ENCODE data around the gene PCP4L1. TPM values are rescaled to one million over a fixed set of nuclear protein-coding genes. Genes with fewer than 3 reads are reported as not detected.

Gene PCP4L1
- 0.07 to 0.10 TPM (median 0.09 TPM) in 3 of 5 replicates, not detected in the others for total RNA-seq (2022; extraction: Qiagen RNA extraction; ENCODE audit: low read depth)

GRCh38 chr1:161258439-161259344 is at the start of gene PCP4L1:
TSS of gene PCP4L1 (plus strand) at chr1:161258745. CDS start at chr1:161258975, 230 bp downstream.

GRCh38 chr1:161215076-161215475 is 43.5 kb upstream of the PCP4L1 start, which contains the start of gene FCER1G:
TSS of gene FCER1G (plus strand) at chr1:161215295. CDS start at chr1:161215322, 27 bp downstream.

DNA sequence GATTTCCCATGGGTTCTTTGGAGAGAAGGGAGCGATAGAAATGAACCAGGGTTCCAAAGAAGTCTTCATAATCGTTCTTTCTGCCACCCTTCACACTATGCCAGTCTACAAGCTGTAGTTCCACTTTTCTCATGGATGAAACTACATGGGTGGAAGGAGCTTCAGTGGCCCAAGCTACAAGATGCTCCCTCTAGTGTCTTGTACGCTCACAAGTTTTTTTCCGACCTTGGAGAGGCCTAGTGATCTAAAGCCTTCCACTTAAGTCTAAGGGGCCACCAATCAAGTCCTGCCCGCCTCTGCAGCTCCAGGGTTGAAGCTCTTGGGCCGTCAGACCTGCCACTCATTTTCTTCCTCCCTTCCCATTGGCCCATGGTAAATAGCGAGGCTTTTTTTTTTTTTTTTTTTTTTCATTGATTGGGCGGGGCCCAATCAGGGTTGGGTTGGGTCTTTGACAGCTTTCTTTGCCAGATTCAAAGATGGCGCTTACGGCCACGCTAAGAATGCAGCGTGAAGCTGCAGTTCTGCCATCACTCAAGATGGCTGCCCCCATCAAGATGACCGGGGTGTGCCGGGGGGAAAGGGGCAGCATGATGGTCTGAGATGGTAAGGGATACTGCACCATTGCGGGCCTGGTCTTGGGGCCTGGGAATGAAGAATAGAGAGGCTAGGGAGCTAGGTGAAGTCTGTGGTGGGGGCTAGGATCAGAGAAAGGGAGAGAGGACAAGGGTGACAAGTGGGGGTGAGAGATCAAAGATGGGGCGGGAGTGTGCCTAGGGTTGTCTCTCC is 32.8 kb upstream of the PCP4L1 start, which contains the start of gene TOMM40L:
TSS of gene TOMM40L (plus strand) at position 527 of the 786 bp plus-strand sequence. CDS start 430 bp downstream, outside the sequence.

GRCh38 chr1:161238039-161238473 is 20.5 kb upstream of the PCP4L1 start, which contains the start of gene NR1I3:
TSS of gene NR1I3 (minus strand) at chr1:161238203. CDS start at chr1:161236565, 1,638 bp downstream.

GRCh38 chr1:161309868-161310267 is 51.3 kb downstream of the PCP4L1 start, which contains the start of gene MPZ:
TSS of gene MPZ (minus strand) at chr1:161309968. CDS start at chr1:161309905, 63 bp downstream.

GRCh38 chr1:161314201-161314981 is 55.8 kb downstream of the PCP4L1 start, which contains the start of gene SDHC:
TSS of gene SDHC (plus strand) at chr1:161314381. CDS start at chr1:161314406, 25 bp downstream.

Other genes with a start within 250 kb of the PCP4L1 start
- gene F11R, start 237.6 kb upstream of the PCP4L1 start, total RNA-seq (2022; extraction: Qiagen RNA extraction; ENCODE audit: low read depth): 42.3 to 56.2 TPM (median 52.6 TPM) in 5 replicates
- gene TSTD1, start 219.8 kb upstream of the PCP4L1 start, total RNA-seq (2022; extraction: Qiagen RNA extraction; ENCODE audit: low read depth): 0.25 to 0.52 TPM (median 0.40 TPM) in 4 of 5 replicates, not detected in the other
- 51.2 to 62.5 TPM (median 55.3 TPM) in 5 replicates for gene USF1, start 212.8 kb upstream of the PCP4L1 start, total RNA-seq (2022; extraction: Qiagen RNA extraction; ENCODE audit: low read depth)
- gene ARHGAP30, start 188.9 kb upstream of the PCP4L1 start, total RNA-seq (2022; extraction: Qiagen RNA extraction; ENCODE audit: low read depth): 0.05 to 0.19 TPM (median 0.11 TPM) in 4 of 5 replicates, not detected in the other
- gene NECTIN4, start 169.2 kb upstream of the PCP4L1 start, total RNA-seq (2022; extraction: Qiagen RNA extraction; ENCODE audit: low read depth): 1.2 to 2.2 TPM (median 1.3 TPM) in 5 replicates
- 0.76 to 2.3 TPM (median 1.9 TPM) in 5 replicates for gene KLHDC9, start 160.4 kb upstream of the PCP4L1 start, total RNA-seq (2022; extraction: Qiagen RNA extraction; ENCODE audit: low read depth)
- gene PFDN2, start 140.7 kb upstream of the PCP4L1 start, total RNA-seq (2022; extraction: Qiagen RNA extraction; ENCODE audit: low read depth): 121 to 142 TPM (median 125 TPM) in 5 replicates
- 29.0 to 36.5 TPM (median 33.2 TPM) in 5 replicates for gene NIT1, start 140.6 kb upstream of the PCP4L1 start, total RNA-seq (2022; extraction: Qiagen RNA extraction; ENCODE audit: low read depth)
- gene DEDD, start 126.1 kb upstream of the PCP4L1 start, total RNA-seq (2022; extraction: Qiagen RNA extraction; ENCODE audit: low read depth): 23.0 to 33.3 TPM (median 32.4 TPM) in 5 replicates
- 92.8 to 141 TPM (median 93.5 TPM) in 5 replicates for gene UFC1, start 104.8 kb upstream of the PCP4L1 start, total RNA-seq (2022; extraction: Qiagen RNA extraction; ENCODE audit: low read depth)
- 18.2 to 26.4 TPM (median 23.5 TPM) in 5 replicates for gene USP21, start 99.2 kb upstream of the PCP4L1 start, total RNA-seq (2022; extraction: Qiagen RNA extraction; ENCODE audit: low read depth)
- 12.9 to 16.4 TPM (median 14.2 TPM) in 5 replicates for gene PPOX, start 92.3 kb upstream of the PCP4L1 start, total RNA-seq (2022; extraction: Qiagen RNA extraction; ENCODE audit: low read depth)
- gene B4GALT3, start 81.2 kb upstream of the PCP4L1 start, total RNA-seq (2022; extraction: Qiagen RNA extraction; ENCODE audit: low read depth): 25.3 to 32.6 TPM (median 30.6 TPM) in 5 replicates
- gene ADAMTS4, start 59.7 kb upstream of the PCP4L1 start, total RNA-seq (2022; extraction: Qiagen RNA extraction; ENCODE audit: low read depth): 0.01 TPM in 1 of 5 replicates, not detected in the others
- 79.3 to 107 TPM (median 81.5 TPM) in 5 replicates for gene NDUFS2, start 56.4 kb upstream of the PCP4L1 start, total RNA-seq (2022; extraction: Qiagen RNA extraction; ENCODE audit: low read depth)
- 0.18 TPM in 1 of 5 replicates, not detected in the others for gene FCER1G, start 43.5 kb upstream of the PCP4L1 start, total RNA-seq (2022; extraction: Qiagen RNA extraction; ENCODE audit: low read depth)
- gene APOA2, start 35.1 kb upstream of the PCP4L1 start, total RNA-seq (2022; extraction: Qiagen RNA extraction; ENCODE audit: low read depth): 4.4 TPM in 1 of 5 replicates, not detected in the others
- 9.7 to 11.4 TPM (median 11.1 TPM) in 5 replicates for gene TOMM40L, start 32.7 kb upstream of the PCP4L1 start, total RNA-seq (2022; extraction: Qiagen RNA extraction; ENCODE audit: low read depth)
- 0.03 TPM in 1 of 5 replicates, not detected in the others for gene NR1I3, start 20.5 kb upstream of the PCP4L1 start, total RNA-seq (2022; extraction: Qiagen RNA extraction; ENCODE audit: low read depth)
- 0.15 to 0.32 TPM (median 0.21 TPM) in 5 replicates for gene MPZ, start 51.2 kb downstream of the PCP4L1 start, total RNA-seq (2022; extraction: Qiagen RNA extraction; ENCODE audit: low read depth)
- gene SDHC, start 55.6 kb downstream of the PCP4L1 start, total RNA-seq (2022; extraction: Qiagen RNA extraction; ENCODE audit: low read depth): 235 to 259 TPM (median 245 TPM) in 5 replicates
- 0.14 to 0.36 TPM (median 0.25 TPM) in 3 of 5 replicates, not detected in the others for gene CFAP126, start 109.1 kb downstream of the PCP4L1 start, total RNA-seq (2022; extraction: Qiagen RNA extraction; ENCODE audit: low read depth)
- not detected in 5 replicates for gene FCGR2A, start 246.7 kb downstream of the PCP4L1 start, total RNA-seq (2022; extraction: Qiagen RNA extraction; ENCODE audit: low read depth)

All from A549 treated with CpdA at 1 μM for 4 hours (cell line).